ENCODE results near the gene RAB3IL1.

Gene RAB3IL1

DNA sequence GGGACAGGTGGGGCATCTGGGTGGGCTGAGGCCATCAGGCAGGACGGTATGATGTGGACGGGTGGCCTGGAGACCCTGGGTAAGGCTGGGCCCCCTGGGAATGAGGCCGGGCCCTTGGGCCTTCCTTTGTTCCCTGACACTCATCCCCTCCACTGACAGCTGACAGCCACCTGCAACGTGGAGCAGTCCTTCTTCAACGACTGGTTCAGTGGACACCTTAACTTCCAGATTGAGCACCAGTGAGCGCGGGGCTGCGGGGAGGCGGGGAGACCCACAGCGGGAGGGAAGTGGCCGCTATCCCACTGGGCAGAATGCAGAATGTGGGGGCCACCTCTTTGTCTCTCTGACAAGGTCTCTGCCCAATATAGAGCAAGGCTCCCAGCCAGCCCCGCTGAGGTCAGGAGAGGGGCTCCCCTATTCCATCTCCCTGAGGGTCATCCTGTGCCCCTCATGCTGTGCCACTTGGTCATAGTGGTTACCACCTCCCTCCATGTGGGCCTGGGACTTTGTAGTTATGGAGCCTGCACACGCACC, 53.8 kb downstream of the RAB3IL1 start:
- no peak for DNase-seq

DNA sequence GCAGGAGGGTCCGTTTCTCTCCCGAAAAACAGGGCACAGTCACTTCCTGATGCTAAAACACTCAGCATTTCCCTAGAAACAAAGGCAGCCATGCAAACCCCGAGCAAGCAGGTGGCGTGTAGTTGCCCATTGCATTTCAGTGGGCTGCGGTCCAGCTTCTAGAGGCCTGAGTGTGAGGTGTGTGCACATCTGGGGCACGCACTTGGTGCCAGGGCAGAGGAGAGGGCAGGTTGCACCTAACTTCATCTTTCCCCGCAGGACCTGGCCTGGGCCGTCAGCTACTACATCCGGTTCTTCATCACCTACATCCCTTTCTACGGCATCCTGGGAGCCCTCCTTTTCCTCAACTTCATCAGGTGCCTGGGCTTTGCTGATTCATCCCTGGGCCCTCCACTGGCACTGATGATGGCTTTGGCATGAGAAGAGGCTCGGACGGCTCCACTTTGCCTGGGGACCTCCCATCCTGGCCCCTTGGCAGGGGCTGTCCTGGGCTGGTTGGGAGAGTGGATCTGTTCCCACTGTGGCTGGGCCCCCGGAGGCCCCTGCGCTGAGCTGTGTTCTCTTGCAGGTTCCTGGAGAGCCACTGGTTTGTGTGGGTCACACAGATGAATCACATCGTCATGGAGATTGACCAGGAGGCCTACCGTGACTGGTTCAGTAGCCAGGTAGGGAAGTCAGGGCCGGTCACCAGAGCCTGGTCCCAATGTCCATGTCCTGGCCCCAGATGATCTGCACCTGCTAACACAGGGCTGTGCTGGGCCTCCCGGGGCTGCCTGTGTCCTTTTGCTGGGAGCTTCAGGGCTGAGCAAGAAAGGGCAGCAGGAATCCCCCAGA, 54.4 kb downstream of the RAB3IL1 start:
- DNase-seq, result no peak

DNA sequence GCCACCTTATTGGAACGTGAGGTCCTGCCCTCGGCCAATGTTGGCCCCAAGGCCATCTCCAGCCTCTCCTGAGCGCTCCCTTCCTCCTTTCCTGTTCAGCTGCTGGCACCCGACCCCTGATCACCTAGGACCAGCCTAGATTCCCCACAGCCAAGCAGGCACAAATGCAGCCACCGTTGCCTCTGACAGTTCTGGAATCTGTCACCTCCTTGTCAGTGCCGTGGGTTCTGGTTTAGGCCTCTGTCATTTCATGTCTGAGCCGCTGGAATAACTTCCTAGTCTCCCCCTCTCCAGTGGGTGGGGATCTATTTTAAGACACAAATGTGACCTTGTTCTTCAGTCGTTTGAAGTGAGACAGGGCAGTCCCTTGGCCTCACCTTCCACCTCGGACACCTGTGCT, 55.7 kb downstream of the RAB3IL1 start:
- no peak for DNase-seq

GRCh38 chr11:61860054-61860903, 57.1 kb downstream of the RAB3IL1 start:
- no peak for DNase-seq

DNA sequence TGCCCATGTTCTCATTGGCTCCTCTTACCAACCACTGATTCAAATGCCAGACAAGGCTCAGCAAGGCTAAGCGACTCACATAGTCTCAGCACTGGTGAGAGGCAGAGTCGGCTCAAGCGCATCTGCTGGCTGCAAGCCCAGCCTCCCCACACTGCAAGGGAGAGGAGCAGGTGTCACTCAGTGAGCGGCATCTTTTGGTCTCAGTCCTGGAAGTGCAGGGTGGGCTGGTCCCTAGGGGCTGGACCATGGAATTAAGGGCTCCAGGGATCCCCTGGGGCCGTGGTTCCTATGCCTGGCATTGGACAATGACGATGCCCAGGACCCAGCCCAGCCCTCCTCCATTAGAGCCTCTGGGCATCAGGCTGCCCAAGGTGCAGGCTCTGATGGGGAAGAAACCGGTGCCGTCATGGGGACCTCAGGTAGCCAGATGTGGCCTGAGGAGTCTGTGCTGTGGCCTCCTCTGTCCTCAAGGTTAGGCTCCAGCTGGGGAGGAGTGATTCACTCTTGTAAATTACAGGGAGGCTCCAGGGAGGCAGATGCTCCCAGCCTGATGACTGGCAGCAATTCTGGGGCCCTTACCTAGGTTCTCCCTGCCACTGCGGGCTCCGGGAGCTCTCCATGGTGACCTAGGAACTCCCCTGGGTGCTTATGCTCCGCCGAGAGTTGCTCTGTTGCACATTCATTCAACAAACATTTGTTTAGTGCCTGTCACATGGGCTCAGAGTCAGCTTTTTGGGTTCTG, 61.3 kb downstream of the RAB3IL1 start:
- no peak for DNase-seq

GRCh38 chr11:61854966-61855714, 62.2 kb downstream of the RAB3IL1 start:
- no peak for DNase-seq

GRCh38 chr11:61854206-61854895, 63.0 kb downstream of the RAB3IL1 start:
- DNase-seq, result no peak

DNA sequence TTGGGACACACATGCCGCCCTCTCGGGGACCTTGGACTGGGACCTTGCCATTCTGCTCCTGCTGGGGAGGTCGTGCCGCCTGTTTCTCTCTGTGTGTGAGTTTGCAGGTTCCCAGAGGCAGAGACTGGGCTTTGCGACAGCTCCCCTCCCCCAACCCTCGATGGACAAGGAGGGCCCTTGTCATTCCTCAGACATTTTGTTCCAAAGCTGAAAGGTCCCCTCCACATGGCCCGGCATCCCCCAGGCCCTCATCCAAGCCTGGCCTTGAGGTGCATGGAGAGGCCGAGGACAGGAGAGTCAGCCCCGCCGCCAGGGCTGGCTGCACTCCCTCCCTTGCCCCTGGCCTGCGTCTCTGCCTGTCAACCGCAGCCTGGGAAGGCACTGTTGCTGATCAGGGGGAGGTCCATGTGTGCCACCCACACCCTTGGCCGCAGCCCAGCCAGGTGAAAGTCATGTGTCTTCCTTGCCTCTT, 63.6 kb downstream of the RAB3IL1 start:
- DNase-seq, result no peak

GRCh38 chr11:61851900-61852295, 65.5 kb downstream of the RAB3IL1 start:
- no peak for DNase-seq

- DNase-seq, result no peak
Observed at GRCh38 chr11:61851113-61851899, 66.1 kb downstream of the RAB3IL1 start.

DNA sequence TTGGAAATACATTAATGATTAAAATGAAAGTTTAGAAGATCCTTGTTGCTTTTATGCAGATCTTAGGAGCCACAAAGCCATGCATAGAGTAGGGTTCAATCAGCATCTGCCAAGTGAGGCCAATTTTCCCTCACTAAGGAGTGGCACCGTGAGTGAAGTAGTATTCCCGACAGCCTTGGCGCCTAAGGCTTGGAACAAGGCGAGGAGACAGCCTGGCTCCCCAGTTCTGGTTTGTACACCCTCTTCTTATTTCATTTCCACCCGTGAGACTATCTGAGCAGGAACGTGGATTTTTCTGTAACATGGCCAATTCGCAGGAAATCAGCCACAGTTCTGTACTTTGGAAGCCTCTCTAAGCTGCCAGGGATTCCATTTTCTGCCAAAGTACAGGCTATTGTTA, 66.7 kb downstream of the RAB3IL1 start:
- DNase-seq, result no peak

GRCh38 chr11:61848631-61849030, 68.7 kb downstream of the RAB3IL1 start:
- no peak for DNase-seq

GRCh38 chr11:61847914-61848581, 69.3 kb downstream of the RAB3IL1 start:
- DNase-seq, result no peak
